NCI-H2081 (cell line): ENCODE results near the gene AP1M1.
"Not testable (repeated sequence)": the region's sequence is repeated elsewhere in the genome, so short reads cannot be mapped to it uniquely, and the experiment has no call there.

Experiments used
- DNase-seq, 2 experiments: peaks; one replicate each; lab custom pipeline; 2025; lab: John Stamatoyannopoulos, UW

Gene AP1M1

DNA sequence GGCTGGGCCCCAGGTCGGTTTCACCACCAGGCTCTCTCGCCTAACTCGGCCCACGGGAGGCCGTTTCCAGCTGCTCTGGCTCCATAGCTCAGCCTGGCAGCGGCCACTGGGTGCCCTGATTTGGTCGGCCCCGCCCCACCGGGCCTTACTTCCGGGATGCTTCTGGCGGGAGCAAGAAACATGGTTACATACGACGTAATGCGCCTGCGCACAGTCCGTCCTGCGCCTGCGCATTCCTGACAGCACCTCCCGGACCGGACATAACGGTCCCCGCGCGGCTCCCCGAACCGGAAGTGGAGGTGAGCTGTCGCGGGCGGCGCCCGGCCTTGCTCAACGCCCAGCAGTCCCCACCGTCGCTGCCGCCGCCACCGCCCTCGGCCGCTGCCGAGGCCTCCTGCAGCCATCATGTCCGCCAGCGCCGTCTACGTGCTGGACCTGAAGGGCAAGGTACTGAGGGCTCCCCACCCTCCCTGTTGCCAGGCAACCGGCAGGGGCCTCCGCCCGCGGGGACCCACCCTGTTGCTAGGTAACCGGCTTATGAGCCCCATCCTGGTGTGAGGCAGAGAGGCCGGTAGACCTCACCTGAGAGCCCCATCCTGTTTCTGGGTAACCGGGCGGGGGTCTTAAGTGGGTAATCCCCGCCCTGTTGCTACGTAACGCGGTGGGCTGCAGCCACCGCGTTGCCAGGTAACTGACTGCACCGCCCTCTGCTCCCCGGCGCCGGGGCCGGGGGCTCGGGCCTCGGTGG lies at the start of gene AP1M1:
Gene AP1M1 (plus strand): TSS at position 290 of the 748 bp plus-strand sequence. CDS start 116 bp downstream, at position 406.
- DNase-seq: peak; percentile 97

DNA sequence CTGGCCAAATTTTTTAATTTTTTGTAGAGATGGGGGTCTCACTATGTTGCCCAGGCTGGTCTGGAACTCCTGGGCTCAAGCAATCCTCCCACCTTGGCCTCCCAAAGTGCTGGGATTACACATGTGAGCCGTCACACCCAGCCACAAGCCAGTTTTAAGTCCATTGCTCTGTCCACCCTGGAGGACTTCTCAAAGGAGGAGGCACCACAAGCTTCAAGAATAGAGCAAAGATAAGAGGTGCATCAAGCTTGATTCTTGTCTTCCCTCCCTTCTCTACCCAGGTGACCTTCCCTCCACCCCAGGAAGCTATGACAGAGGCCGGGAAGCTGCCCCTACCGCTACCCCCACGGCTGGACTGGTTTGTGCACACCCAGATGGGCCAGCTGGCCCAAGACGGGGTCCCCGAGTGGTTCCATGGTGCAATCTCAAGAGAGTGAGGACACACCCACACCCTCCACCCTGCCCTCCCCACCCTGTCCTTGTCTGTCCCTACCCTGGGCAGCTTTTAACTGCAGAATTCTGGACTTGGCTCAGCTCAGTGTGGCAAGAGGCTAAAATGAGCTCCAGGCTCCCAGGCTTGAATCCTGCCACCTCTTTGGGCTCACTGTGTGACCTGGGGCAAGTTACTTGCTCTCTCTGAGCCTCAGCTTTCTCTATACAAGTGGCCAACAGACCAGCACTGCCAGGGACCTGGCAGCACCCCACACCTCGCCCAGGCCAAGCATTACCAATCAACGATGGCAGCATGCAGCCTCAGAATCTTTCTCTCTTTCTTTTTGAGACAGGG lies 49.1 kb upstream of the AP1M1 start:
- no peak for DNase-seq

DNA sequence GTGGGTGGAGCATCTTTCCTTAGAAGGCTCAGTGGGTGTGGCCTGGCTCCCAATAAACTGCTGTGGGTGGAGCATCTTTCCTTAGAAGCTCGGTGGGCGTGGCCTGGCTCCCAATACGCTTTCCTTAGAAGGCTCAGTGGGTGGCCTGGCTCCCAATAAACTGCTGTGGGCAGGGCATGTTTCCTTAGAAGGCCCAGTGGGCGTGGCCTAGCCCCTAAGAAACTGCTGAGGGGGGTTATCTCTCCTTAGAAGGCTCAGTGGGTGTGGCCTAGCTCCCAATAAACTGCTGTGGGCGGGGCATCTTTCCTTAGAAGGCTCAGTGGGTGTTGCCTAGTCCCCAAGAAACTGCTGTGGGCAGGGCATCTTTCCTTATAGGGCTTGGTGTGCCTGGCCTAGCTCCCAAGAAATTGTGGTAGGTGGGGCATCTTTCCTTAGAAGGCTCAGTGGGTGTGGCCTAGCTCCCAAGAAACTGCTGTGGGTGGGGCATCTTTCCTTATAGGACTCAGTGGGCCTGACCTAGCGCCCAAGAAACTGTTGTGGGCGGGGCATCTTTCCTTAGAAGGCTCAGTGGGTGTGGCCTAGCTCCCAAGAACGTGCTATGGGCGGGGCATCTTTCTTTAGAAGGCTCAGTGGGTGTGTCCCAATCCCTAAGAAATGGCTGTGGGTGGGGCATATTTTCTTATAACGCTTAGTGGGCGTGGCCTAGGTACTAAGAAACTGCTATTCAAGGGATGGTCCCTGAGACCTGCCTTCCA lies 44.0 kb upstream of the AP1M1 start:
- DNase-seq: no peak

DNA sequence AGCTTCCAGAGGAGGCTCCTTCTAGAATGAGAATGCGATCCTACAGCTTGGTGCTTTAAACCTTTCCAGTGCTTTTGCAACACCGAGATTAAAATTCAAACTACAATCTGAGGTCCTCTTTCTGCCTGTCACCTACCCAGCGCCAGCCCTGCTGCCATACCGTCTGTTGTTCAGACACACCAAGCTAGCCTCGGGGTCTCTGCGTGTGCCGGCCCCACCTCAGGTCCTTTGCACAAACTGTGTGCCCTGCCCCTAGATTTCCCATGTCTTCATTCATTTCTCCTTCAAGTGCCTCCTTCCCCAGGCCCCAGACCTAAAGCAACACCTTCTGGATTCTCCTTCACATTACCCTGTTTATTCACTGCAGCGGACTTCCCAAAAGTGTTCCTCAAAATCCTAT lies 43.2 kb upstream of the AP1M1 start:
- DNase-seq: no peak

DNA sequence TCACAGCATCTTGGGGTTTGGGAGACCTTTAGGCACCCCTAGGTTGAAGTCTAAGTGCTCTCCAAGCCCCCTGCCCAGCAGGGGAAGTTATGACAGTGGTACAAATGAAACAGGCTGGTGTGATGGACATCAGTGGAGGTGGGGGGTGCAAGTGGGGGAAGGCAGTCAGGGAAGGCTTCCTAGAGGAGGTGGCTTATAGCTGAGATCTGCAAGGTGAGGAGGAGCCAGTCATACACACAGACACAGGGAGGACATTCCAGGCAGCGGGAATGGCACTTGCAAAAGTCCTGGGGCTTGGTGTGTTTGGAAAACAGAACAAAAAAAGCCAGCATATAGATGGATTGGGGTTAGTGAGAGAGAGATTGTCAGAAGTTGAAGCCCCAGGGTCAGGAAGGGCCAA lies 42.6 kb upstream of the AP1M1 start:
- DNase-seq: no peak

DNA sequence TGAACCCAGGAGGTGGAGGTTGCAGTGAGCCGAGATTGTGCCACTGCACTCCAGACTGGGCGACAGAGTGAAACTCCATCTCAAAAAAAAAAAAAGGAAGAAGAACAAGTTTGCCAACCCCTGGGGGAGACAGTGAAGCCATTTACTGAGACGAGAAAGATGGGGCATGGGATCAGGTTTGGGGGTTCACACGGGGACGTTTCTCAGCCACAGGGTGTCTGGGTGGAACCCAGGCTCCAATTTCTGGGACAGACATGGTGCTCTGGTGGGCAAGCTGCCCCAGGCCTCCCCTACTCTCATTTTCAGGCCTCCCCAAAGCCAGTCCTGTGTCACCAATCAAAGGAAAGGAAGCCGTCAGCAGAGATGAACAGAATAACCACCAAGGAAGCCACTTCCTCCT lies 40.8 kb upstream of the AP1M1 start:
- no peak for DNase-seq

DNA sequence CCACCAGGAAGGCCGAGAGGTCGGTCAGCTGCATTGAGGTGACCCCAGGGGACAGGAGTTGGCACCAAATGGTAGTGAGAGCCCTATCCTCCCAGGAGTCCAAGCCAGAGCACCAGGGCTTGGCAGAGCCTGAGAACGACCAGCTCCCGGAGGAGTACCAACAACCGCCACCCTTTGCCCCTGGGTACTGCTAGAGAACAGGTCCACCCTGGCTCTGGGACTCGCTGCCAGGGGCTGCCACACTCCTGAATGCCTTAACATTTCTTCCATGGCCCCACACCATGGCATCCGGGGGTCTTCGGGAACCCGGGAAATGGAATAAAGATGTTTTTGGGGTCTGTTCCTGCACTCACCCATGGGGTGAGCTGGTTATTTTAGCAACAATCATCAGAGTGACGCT lies 40.1 kb upstream of the AP1M1 start:
- no peak for DNase-seq

DNA sequence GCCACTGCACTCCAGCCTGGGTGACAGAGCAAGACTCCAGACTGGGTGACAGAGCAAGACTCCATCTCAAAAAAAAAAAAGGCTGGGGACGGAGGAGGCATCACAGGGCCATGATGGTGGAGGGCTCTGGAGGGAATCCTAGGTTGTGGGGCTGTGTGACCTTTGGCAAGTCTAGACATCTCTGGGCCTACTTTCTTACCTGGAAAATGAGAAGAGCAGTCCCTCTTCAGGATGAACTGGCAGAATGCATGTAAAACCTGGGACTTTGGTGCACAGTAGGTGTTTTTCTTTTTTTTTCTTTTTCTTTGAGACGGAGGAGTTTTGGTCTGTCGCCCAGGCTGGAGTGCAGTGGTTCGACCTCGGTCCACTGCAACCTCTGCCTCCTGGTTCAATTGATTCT lies 38.1 kb upstream of the AP1M1 start:
- no peak for DNase-seq

DNA sequence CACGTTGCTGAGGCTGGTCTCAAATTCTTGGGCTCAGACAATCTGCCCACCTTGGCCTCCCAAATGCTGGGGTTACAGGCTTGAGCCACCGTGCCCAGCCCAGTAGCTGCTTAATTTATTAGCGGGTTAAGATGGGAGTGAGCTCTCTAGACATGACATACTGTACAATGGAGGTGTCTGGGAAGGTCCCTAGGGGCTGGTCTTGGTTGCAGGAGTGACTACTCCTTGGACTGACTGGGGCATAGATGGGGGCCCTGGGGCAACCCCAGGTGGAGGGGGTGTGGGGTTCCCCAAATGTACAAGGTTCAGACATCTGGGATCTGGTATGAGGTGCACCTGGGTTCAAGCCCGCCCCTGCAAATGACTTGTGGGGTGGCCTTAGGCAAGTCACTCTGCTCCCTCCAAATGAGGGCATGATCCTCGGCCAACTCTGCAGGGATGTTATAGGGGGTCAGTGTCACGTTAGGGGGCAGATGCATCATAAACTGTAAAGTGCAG lies 37.2 kb upstream of the AP1M1 start:
- no peak for DNase-seq

DNA sequence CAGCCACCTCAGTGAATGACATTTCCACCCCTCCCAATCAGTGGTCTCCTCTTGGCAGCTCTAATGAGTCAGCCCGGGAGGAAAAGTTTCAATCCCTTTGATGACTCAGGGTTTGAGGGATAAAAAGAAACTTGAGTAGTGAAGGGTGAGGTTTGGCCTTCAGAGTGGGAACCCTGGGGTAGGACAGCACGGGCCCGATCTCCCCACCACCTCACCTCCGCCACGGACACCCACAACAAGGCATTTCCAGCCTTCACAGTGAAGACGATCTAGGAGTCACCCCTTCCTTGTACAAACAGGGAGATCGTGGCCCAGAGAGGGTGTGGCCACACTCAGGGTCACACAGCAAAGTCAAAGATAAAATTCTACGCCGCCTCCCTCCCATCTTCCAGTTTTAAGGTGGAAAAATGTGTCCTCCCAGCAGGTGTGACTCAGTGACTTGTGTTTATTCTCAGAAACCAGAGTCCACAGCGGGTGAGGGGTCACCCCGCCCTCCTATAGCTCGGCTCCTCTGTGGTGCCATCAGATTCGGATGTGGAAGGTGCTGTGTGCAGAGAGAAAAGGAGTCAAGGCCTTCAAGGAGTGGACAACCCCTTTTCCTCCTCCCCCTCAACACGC lies 36.7 kb upstream of the AP1M1 start:
- no peak for DNase-seq

DNA sequence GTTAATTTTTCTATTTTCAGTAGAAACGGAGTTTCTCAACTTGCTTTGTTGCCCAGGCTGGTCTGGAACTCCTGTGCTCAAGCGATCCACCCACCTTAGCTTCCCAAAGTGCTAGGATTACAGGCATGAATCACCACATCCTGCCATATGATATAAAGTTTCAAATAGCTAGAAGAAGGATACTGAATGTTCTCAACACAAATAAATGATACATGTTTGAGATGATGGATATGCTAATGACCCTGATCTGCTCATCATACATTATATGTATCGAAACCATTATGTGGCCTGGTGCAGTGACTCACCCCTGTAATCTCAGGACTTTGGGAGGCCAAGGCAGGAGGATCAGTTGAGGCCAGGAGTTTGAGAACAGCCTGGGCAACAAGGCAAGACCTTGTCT lies 35.9 kb upstream of the AP1M1 start:
- DNase-seq: no peak

DNA sequence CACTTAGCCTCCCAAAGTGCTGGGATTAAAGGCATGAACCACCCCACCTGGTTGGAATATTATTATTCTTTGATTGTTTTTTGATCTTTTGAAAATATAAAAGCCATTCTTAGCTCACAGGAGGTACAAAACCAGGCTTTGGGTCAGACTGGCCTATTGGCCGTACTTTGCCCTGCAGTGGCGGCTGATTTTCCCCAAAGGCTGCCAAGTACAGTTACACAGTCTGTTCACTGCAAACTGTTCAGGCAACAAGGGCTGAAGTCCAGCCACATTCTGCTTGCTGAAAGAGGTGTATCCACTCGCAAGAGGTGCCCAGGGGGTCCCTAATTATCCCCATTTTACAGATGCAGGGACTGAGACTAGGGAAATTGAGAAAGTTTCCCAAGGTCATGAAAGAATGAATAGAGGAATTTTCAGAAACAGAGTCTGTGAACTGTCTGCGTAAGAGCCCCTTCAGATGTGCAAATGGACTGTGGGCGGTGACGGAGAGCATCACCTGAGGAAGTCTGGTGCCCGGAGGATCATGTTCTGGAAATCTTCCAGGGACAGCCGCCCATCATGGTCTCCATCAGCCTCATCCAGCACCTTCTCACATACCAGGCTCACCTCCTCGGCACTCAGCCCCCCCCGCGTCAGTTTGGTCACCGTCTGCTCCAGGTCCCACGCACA lies 33.4 kb upstream of the AP1M1 start:
- no peak for DNase-seq

DNA sequence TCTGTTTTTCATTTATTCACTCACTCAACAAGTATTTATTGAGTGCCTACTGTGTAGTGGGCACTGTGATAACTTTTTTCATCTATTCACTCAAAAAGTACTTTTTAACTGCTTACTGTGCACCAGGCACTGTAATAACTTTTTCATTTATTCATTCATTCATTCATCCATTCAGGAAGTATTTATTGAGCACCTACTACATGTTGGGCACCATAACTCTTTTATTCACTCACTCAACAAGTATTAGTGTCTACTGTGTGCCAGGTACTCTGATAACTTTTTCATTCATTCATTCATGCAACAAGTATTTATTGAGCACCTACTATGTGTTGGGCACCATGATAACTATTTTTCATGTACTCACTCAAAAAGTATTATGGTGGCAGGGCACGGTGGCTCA lies 31.3 kb upstream of the AP1M1 start:
- DNase-seq: no peak

DNA sequence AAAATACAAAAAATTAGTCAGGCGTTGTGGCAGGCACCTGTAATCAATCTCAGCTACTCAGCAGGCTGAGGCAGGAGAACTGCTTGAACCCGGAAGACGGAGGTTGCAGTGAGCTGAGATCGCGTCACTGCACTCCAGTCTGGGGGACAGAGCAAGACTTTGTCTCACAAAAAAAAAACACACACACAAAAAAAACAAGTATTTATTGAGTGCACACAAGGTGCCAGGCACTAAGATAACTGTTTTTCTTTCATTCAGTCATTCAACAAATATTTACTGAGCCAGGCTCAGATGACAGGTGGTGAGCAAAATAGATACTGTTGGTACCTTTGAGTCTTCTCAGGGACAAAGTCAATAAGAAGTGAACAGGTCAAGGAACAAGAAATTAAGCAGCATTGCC lies 30.7 kb upstream of the AP1M1 start:
- no peak for DNase-seq

DNA sequence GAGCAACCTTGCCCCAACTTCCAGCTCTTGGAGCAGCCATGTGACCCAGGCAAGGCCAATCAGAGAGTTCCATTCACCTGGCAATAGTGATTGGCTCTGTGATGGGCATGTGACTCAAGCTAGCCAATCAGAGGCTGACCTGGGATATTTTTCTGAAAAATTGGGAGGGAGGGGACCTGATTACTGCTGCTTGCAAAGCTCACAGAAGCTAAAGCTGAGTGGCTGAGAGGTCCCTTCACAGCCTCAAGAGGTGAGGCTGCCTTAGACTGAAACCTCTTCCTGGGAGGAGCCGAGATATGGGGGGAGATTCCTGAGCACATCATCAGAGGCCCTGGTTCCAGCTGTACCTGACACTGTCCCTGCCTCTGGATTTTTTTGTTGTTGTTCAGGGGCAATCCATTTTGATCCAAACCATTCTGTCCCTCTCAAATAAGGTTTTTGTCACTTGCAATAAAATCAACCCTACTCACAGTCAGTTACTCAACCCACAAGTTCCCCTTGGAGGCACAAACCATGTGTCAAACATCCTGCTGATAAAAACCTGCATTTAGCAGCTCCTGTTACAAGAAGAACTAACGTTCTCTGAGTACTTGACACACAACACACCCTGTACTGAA lies 29.1 kb upstream of the AP1M1 start:
- DNase-seq: no peak

DNA sequence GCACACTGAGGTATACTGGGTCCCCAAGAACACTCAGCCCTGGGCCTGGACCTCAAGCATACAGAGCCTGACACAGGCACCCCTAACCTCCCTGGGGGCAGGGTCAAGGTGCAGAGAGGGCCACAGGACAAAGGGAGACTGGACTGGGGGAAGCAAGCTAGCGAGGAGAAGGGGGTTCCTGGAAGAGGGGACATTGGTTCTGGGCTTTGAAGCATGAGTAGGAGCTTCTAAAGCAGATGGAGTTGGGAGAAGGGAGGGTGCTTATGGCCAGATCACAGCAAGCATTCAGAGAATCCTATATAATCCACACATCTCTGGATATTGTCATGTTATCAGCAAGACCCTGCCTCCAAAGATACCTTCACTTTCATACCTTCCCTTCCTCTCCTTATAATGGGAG lies 27.6 kb upstream of the AP1M1 start:
- no peak for DNase-seq

DNA sequence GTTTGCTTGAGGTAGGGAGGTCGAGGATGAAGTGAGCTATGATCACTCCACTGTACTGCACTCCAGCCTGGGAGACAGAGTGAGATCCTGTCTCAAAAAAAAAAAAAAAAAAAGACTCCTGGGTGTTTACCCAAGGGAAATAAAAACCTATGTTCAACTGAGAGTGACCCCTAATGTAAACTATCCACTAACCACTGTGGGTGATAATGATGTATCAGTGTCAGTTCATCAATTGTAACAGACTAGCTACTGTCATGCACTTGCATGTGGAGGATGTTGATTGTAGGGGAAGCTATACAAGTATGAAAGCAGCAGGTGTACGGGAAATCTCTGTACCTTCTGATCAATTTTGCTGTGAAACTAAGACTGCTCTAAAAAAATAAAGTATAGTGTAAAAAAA lies 21.8 kb upstream of the AP1M1 start:
- no peak for DNase-seq

DNA sequence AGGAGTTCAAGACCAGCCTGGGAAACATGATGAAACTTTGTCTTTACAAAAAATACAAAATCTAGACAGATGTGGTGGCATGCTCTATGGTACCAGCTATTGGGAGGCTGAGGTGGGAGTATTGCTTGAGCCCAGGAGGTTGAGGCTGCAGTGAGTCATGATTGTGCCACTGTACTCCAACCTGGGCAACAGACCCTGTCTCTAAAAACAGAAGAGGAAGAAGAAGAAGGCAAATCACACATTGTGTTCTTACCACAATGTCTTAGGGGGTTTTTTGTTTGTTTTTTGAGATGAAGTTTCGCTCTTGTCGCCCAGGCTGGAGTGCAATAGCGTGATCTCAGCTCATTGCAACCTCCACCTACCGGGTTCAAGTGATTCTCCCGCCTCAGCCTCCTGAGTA lies 18.8 kb upstream of the AP1M1 start:
- not testable (repeated sequence) for DNase-seq

DNA sequence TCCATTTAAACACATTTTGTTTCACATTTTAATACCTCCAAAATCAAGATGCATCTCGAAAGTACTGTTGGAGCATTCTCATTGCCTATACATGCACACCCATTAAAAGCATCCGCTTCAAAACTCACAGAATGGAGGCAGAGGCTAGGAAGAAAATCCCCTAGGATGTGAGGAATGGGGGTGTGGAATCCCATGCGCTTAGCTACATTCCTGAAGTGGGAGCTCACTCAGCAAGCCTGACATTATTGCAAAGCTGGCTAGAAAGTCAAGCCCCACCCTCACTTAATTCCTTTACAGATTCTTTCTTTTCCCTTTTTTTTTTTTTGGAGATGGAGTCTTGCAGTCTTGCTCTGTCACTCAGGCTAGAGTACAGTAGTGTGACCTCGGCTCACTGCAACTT lies 17.1 kb upstream of the AP1M1 start:
- no peak for DNase-seq

DNA sequence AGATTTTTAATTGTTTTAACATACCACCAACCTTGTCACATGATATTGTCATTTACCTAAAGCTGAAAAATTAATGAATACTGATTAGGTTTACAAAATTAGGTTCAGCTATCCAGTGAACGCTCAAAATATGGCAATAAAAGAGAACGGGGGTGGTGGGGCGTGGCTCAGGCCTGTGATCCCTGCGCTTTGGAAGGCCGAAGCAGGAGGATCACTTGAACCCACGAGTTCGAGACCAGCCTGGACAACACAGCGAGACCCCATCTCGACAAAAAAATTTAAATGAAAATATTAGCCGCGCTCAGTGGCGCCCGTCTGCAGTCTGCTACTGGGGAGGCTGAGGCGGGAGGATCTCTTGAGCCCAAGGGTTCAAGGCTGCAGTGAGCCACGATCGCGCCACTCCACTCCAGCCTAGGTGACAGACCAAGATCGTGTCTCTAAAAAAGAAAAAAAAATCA lies 13.0 kb upstream of the AP1M1 start:
- DNase-seq: no peak

DNA sequence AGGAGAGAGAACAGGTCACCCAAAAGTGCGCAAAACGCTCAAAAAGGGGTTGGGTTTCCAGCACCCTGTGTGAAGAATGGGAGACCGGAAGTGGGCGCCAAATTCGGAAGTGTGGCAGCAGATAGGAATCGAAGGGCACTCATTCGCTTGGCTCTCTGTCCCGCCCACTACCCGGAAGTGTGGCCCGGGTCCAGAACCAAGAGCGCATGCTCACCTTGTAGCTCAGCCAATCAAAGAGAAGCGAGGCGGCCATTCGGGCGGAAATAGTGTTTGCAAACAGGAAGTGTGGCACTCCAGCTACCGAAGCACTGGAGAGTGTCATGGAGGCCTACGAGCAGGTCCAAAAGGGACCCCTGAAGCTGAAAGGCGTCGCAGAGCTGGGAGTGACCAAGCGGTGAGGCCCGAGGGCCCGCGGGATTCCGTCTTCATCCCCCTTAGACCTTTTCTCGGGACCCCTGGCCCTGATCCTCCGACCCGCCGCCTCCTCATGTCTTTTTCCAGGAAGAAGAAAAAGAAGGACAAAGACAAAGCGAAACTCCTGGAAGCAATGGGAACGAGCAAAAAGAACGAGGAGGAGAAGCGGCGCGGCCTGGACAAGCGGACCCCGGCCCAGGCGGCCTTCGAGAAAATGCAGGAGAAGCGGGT lies 12.5 kb upstream of the AP1M1 start, which contains the start of gene FAM32A:
Gene FAM32A (plus strand): TSS at position 288 of the 645 bp plus-strand sequence. CDS start 33 bp downstream, at position 321.
- DNase-seq: peak; percentile 98 to 99
